HG03095 (cell line): Measurements from ENCODE around the gene MAGI2.

ENCODE experiments used
- ATAC-seq: cut with Tn5 transposase; IDR thresholded peaks from one replicate; pipeline ENCODE4 v1.9.1; 2021; ENCODE audit warnings: moderate library complexity; ENCODE audit not compliant: unreplicated experiment

MAGI2 gene

GRCh38 chr7:79180533-79180932, 272.9 kb downstream of the MAGI2 start:
- ATAC-seq: no peak

GRCh38 chr7:79176859-79177477, 276.5 kb downstream of the MAGI2 start:
- no peak for ATAC-seq

- ATAC-seq: no peak
These were observed 278.1 kb downstream of the MAGI2 start for GRCh38 chr7:79175374-79175773.

GRCh38 chr7:79165225-79165624, 288.2 kb downstream of the MAGI2 start:
- no peak for ATAC-seq

GRCh38 chr7:79159040-79159664, 294.3 kb downstream of the MAGI2 start:
- no peak for ATAC-seq

- ATAC-seq: no peak
These were observed 296.2 kb downstream of the MAGI2 start for GRCh38 chr7:79157281-79157680.

- ATAC-seq: no peak
These were observed 303.6 kb downstream of the MAGI2 start for GRCh38 chr7:79149831-79150230.

GRCh38 chr7:79142706-79143105, 310.8 kb downstream of the MAGI2 start:
- no peak for ATAC-seq

- ATAC-seq: no peak
These were observed 312.2 kb downstream of the MAGI2 start for GRCh38 chr7:79141252-79141651.

- ATAC-seq: no peak
These were observed 315.5 kb downstream of the MAGI2 start for GRCh38 chr7:79137942-79138341.

GRCh38 chr7:79132844-79133451, 320.5 kb downstream of the MAGI2 start:
- ATAC-seq: no peak

GRCh38 chr7:79130715-79131114, 322.8 kb downstream of the MAGI2 start:
- ATAC-seq: no peak

GRCh38 chr7:79124331-79124730, 329.1 kb downstream of the MAGI2 start:
- ATAC-seq: no peak

GRCh38 chr7:79118143-79118542, 335.3 kb downstream of the MAGI2 start:
- no peak for ATAC-seq

- no peak for ATAC-seq
These were observed 357.1 kb downstream of the MAGI2 start for GRCh38 chr7:79096361-79096805.

- ATAC-seq: no peak
These were observed 360.0 kb downstream of the MAGI2 start for GRCh38 chr7:79093421-79093820.

- no peak for ATAC-seq
These were observed 361.8 kb downstream of the MAGI2 start for GRCh38 chr7:79091661-79092060.

- ATAC-seq: no peak
These were observed 362.5 kb downstream of the MAGI2 start for GRCh38 chr7:79091011-79091410.

GRCh38 chr7:79090543-79090942, 362.9 kb downstream of the MAGI2 start:
- ATAC-seq: no peak

GRCh38 chr7:79084423-79084822, 369.0 kb downstream of the MAGI2 start:
- ATAC-seq: no peak

GRCh38 chr7:79079919-79080554, 373.4 kb downstream of the MAGI2 start:
- ATAC-seq: no peak

GRCh38 chr7:79078273-79078672, 375.2 kb downstream of the MAGI2 start:
- no peak for ATAC-seq
